ENCODE data around the gene AGPAT2.

Gene AGPAT2

DNA sequence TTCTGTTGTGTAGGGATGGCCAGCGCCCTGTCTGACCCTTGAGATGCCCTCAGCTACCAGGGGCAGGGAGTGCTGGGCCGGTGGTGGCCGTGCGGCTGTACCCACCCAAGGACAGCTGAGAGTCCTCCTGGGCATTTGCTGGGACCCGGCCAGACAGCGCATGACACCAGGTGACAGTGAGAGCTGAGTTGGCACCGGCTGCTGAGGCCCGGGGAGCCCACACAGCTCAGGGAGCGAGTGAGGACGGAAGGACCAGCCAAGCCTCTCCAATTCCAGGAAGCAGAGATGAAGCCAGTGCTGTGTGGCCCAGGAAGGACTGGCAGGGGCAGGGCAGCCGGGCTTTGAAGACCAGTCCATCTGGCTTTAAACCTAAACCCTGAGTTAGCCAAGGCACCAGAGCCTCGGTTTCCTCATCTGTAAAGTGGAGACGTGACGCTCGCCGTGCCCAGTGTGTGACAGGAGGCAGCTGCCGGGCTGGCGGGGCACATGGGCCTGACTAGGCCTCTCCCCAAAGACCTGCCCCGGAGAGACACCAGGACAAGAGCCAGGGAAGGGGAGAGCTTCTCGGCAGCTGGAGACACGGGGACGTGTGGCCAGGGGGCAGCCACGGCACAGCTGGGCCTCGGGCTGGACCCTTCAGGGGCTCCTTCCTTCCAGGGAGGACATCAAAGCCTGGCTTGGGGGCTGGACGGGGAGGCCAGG, 3.0 kb upstream of the AGPAT2 start:
- no peak for ATAC-seq
- TF ChIP-seq, protein P1, sequence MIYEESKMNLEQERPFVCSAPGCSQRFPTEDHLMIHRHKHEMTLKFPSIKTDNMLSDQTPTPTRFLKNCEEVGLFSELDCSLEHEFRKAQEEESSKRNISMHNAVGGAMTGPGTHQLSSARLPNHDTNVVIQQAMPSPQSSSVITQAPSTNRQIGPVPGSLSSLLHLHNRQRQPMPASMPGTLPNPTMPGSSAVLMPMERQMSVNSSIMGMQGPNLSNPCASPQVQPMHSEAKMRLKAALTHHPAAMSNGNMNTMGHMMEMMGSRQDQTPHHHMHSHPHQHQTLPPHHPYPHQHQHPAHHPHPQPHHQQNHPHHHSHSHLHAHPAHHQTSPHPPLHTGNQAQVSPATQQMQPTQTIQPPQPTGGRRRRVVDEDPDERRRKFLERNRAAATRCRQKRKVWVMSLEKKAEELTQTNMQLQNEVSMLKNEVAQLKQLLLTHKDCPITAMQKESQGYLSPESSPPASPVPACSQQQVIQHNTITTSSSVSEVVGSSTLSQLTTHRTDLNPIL (CRISPR knock-in tag; IDR thresholded peaks at IDR 0.05; ENCODE audit: low read depth): no peak
- TF ChIP-seq, protein P2, sequence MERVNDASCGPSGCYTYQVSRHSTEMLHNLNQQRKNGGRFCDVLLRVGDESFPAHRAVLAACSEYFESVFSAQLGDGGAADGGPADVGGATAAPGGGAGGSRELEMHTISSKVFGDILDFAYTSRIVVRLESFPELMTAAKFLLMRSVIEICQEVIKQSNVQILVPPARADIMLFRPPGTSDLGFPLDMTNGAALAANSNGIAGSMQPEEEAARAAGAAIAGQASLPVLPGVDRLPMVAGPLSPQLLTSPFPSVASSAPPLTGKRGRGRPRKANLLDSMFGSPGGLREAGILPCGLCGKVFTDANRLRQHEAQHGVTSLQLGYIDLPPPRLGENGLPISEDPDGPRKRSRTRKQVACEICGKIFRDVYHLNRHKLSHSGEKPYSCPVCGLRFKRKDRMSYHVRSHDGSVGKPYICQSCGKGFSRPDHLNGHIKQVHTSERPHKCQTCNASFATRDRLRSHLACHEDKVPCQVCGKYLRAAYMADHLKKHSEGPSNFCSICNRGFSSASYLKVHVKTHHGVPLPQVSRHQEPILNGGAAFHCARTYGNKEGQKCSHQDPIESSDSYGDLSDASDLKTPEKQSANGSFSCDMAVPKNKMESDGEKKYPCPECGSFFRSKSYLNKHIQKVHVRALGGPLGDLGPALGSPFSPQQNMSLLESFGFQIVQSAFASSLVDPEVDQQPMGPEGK (CRISPR knock-in tag; IDR thresholded peaks at IDR 0.05; ENCODE audit: borderline replicate concordance): no peak

DNA sequence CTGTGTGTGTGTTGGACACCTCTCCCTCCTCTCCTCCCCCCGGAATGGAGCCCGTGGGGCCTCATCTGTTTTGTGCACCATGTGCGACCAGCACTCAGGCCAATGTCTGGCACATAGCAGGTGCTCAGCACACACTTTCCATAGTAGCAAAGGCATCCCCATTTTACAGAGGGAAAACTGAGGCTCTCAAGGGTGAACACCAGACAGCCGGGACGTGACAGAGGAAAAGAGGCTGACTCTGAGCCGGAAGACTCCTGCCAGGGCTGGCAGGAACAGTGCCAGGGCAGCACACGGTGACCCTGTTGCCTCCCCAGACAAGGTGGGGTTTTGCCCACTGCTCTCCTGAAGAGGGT, 1.8 kb upstream of the AGPAT2 start:
- no peak for ATAC-seq
- TF ChIP-seq BACH2 (CRISPR knock-in tag; IDR thresholded peaks at IDR 0.05; ENCODE audit: borderline replicate concordance) (no peak), ISL1 (CRISPR knock-in tag; IDR thresholded peaks at IDR 0.05) (no peak), ZC3H10 (CRISPR knock-in tag; IDR thresholded peaks at IDR 0.05) (no peak), ESRRG (CRISPR knock-in tag; IDR thresholded peaks at IDR 0.05) (no peak), CSDC2 (CRISPR knock-in tag; IDR thresholded peaks at IDR 0.05) (no peak), TOX (CRISPR knock-in tag; IDR thresholded peaks at IDR 0.05; ENCODE audit: borderline replicate concordance) (no peak), ZNF565 (CRISPR knock-in tag; conservative IDR thresholded peaks at IDR 0.05; ENCODE audit: low read depth) (no peak), ARNTL (CRISPR knock-in tag; IDR thresholded peaks at IDR 0.05; ENCODE audit: borderline replicate concordance, low read depth) (no peak), ZFP3 (CRISPR knock-in tag; IDR thresholded peaks at IDR 0.05) (no peak), OSR1 (CRISPR knock-in tag; IDR thresholded peaks at IDR 0.05) (no peak), RARB (CRISPR knock-in tag; IDR thresholded peaks at IDR 0.05) (no peak), GLIS3 (CRISPR knock-in tag; IDR thresholded peaks at IDR 0.05) (no peak), TCF4 (CRISPR knock-in tag; IDR thresholded peaks at IDR 0.05; ENCODE audit: borderline replicate concordance) (no peak), SNAI2 (CRISPR knock-in tag; IDR thresholded peaks at IDR 0.05) (no peak), ZFP30 (CRISPR knock-in tag; IDR thresholded peaks at IDR 0.05) (no peak), ZNF8 (CRISPR knock-in tag; IDR thresholded peaks at IDR 0.05) (no peak)
- TF ChIP-seq, protein P1 (CRISPR knock-in tag; IDR thresholded peaks at IDR 0.05; ENCODE audit: low read depth): no peak
- TF ChIP-seq, protein P3, sequence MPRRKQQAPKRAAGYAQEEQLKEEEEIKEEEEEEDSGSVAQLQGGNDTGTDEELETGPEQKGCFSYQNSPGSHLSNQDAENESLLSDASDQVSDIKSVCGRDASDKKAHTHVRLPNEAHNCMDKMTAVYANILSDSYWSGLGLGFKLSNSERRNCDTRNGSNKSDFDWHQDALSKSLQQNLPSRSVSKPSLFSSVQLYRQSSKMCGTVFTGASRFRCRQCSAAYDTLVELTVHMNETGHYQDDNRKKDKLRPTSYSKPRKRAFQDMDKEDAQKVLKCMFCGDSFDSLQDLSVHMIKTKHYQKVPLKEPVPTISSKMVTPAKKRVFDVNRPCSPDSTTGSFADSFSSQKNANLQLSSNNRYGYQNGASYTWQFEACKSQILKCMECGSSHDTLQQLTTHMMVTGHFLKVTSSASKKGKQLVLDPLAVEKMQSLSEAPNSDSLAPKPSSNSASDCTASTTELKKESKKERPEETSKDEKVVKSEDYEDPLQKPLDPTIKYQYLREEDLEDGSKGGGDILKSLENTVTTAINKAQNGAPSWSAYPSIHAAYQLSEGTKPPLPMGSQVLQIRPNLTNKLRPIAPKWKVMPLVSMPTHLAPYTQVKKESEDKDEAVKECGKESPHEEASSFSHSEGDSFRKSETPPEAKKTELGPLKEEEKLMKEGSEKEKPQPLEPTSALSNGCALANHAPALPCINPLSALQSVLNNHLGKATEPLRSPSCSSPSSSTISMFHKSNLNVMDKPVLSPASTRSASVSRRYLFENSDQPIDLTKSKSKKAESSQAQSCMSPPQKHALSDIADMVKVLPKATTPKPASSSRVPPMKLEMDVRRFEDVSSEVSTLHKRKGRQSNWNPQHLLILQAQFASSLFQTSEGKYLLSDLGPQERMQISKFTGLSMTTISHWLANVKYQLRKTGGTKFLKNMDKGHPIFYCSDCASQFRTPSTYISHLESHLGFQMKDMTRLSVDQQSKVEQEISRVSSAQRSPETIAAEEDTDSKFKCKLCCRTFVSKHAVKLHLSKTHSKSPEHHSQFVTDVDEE (CRISPR knock-in tag; IDR thresholded peaks at IDR 0.05): no peak
- TF ChIP-seq, protein P4, sequence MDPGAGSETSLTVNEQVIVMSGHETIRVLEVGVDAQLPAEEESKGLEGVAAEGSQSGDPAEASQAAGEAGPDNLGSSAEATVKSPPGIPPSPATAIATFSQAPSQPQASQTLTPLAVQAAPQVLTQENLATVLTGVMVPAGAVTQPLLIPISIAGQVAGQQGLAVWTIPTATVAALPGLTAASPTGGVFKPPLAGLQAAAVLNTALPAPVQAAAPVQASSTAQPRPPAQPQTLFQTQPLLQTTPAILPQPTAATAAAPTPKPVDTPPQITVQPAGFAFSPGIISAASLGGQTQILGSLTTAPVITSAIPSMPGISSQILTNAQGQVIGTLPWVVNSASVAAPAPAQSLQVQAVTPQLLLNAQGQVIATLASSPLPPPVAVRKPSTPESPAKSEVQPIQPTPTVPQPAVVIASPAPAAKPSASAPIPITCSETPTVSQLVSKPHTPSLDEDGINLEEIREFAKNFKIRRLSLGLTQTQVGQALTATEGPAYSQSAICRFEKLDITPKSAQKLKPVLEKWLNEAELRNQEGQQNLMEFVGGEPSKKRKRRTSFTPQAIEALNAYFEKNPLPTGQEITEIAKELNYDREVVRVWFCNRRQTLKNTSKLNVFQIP (CRISPR knock-in tag; IDR thresholded peaks at IDR 0.05; ENCODE audit: borderline replicate concordance, low read depth): no peak

DNA sequence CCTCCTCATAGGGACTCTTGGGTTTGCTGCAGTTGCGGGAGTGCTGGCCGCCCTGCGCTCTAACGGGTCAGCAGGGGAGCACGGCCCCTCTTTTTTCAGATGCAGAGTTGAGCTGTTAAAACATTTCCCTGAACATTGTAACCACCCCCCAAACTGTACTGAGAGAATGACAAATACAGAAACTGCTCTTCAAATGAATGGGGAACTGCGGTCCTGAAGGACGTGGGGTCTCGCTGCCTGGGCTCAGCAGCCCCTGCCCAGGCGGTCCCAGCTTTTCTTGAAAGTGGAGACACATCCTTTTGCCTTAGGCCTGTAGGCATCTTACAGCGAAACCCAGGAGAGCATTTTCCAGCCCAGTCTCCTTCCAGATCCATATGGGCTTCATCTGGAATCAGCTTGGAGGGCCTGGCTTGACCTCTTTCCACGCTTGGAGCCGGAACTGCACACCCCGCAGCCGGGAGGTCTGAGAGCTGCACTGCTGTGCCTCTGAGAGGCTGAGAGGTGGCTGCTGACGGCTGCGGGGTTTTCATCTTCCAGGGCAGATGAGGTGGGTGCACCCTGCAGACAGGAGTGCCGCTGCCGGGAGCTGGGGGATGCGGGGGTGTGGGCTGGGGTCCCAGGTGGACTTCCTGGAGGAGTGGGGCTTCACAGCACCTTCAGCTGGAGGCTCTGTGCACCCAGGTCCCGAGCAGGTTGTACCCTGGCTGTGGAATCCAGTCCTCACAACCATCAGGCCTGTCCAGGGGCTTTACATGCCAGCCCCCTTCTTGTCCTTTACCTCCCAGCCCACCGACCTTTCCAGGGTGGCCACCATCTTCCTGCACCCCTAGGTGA, 1.2 kb upstream of the AGPAT2 start:
- TF ChIP-seq GLIS3 (CRISPR knock-in tag; IDR thresholded peaks at IDR 0.05) (no peak), ESRRG (CRISPR knock-in tag; IDR thresholded peaks at IDR 0.05) (no peak), CSDC2 (CRISPR knock-in tag; IDR thresholded peaks at IDR 0.05) (no peak), ZC3H10 (CRISPR knock-in tag; IDR thresholded peaks at IDR 0.05) (no peak), ZNF70 (CRISPR knock-in tag; IDR thresholded peaks at IDR 0.05) (no peak), SNAI2 (CRISPR knock-in tag; IDR thresholded peaks at IDR 0.05) (no peak), ZNF8 (CRISPR knock-in tag; IDR thresholded peaks at IDR 0.05) (no peak), ARNTL (CRISPR knock-in tag; IDR thresholded peaks at IDR 0.05; ENCODE audit: borderline replicate concordance, low read depth) (no peak)
- TF ChIP-seq, protein P3 (CRISPR knock-in tag; IDR thresholded peaks at IDR 0.05): no peak
- no peak for ATAC-seq

Data from SK-N-SH treated with all-trans-retinoic acid at 6 μM for 48 hours (cell line).